ENCODE results near the gene MARVELD2. TPM values are rescaled to one million over a fixed set of nuclear protein-coding genes. Genes with fewer than 3 reads are reported as not detected.

Gene MARVELD2
- total and polyA plus RNA-seq, 2 of the 13 experiments (the other 11 are each of a cell fraction or from before 2014, with no cell fraction given): 11.1 to 15.4 TPM

- intact Hi-C loops (cut with micrococcal nuclease; ENCODE audit: unreplicated experiment): no loop called here
- no peaks in the 10 kb centered on the region for H3K9me3 ChIP-seq (ENCODE audit: low read length)
- no peak overlapping the region for H3K4me2 ChIP-seq (ENCODE audit: low read depth, low read length)
- H3K4me1 ChIP-seq (ENCODE audit: insufficient read depth, low read length): peaks cover 31% of the 10 kb centered on the region
- WGBS (ENCODE audit: low lambda C conversion rate): 94% methylated on average over 3 of the region's 3 CpGs
- no peaks in the 10 kb centered on the region for H3K27me3 ChIP-seq (ENCODE audit: control insufficient read depth in 1 of 2, insufficient read depth in 2 of 2, low read length in 2 of 2)
- no peak overlapping the region for H2AFZ ChIP-seq (ENCODE audit: low read length)
- ChIA-PET CTCF (ENCODE audit: low intra/inter-chr PET ratio, low total read pairs) (no interaction called here), POLR2A (no interaction called here)
- H3K36me3 ChIP-seq (replicated peaks in 1 of 2; ENCODE audit: control insufficient read depth in 1 of 2, insufficient read depth in 2 of 2, low read length in 2 of 2): peaks cover 6 to 15% of the 10 kb centered on the region in 2 experiments; a peak in 4 of 5 replicates
- in situ Hi-C loops (cut with HindIII; ENCODE audit: extremely low pct_ligation_motif_present, low pct_unique_long_range_greater_than_20kb): no loop called here
- H3K4me3 ChIP-seq (replicated peaks in 1 of 3; ENCODE audit: insufficient read depth in 1 of 3, low read depth in 2 of 3, low read length in 3 of 3): no peak overlapping the region
- no peak overlapping the region for H3K27ac ChIP-seq (ENCODE audit: extremely low read length, insufficient read depth, low read length)
- H3K9ac ChIP-seq (ENCODE audit: insufficient read depth, low read depth, low read length): no peak overlapping the region
- H3K79me2 ChIP-seq (ENCODE audit: insufficient read depth, low read length): peaks cover 9% of the 10 kb centered on the region
- no peaks in the 10 kb centered on the region for H4K20me1 ChIP-seq (ENCODE audit: insufficient read depth, low read length)
- ATAC-seq: no peak
- TF ChIP-seq MAFK (conservative IDR thresholded peaks at IDR 0.05 in 1 of 2, IDR thresholded peaks at IDR 0.05 in 1 of 2; ENCODE audit: low read length in 2 of 2) (peak; percentile 99), MAFF (IDR thresholded peaks at IDR 0.05; ENCODE audit: low read depth, low read length) (peak; percentile 99), ARID4A (CRISPR knock-in tag; IDR thresholded peaks at IDR 0.05; ENCODE audit: borderline replicate concordance) (no peak), NFE2L1 (CRISPR knock-in tag; IDR thresholded peaks at IDR 0.05; ENCODE audit: borderline replicate concordance) (no peak), ZFP62 (CRISPR knock-in tag; IDR thresholded peaks at IDR 0.05) (no peak), ZNF672 (CRISPR knock-in tag; IDR thresholded peaks at IDR 0.05) (no peak), ARID5B (CRISPR knock-in tag; IDR thresholded peaks at IDR 0.05) (no peak), DNMT1 (CRISPR knock-in tag; IDR thresholded peaks at IDR 0.05) (no peak)
- no peak for FAIRE-seq
- no TSS peak for BruUV-seq (replicated peaks)
- no peak for DNase-seq (ENCODE audit: low spot score)
These were observed 3.6 kb downstream of the MARVELD2 start for GRCh38 chr5:69418554-69418953.

All from HepG2 (cell line).